GDM1 (cell line): ENCODE measurements around the gene KDSR.
A peak's percentile ranks its signal among the peaks of the same experiment; 100 is the strongest.

Experiments used
- DNase-seq: peaks from one replicate; lab custom pipeline; 2025; lab: John Stamatoyannopoulos, UW

Gene KDSR

DNA sequence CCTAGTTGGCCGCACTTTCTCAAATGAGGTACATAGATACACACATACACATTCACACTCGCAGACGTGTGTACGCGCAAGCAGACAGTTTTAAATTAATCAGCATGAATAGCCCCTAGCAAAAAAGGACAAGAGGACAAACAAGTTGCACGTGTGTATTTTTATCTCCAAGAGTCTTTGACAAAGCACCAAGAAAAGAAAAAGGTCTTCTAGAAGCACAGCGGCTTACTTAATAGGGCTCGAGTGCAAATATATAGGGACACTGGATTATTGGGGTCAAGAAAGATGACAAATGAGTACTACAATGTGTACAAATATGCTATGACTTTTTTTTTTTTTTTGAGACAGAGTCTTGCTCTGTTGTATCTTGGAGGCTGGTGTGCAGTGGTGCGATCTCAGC, 45.7 kb downstream of the KDSR start:
- DNase-seq = no peak

DNA sequence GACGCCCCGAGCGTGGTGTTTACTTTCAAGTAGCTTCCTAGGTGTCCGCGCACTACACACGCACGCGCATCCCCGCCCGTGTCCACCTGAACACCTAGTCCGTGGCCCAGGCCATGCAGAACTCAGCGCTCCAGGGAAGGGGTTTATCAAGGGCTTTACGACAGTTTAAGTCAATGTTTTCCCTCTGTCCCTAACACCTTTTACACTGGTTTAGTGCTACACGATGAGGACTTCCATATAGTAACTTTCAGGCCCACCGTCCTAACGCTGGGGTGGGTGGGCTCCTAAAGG, 46.1 kb downstream of the KDSR start:
- peak; percentile 33 for DNase-seq

DNA sequence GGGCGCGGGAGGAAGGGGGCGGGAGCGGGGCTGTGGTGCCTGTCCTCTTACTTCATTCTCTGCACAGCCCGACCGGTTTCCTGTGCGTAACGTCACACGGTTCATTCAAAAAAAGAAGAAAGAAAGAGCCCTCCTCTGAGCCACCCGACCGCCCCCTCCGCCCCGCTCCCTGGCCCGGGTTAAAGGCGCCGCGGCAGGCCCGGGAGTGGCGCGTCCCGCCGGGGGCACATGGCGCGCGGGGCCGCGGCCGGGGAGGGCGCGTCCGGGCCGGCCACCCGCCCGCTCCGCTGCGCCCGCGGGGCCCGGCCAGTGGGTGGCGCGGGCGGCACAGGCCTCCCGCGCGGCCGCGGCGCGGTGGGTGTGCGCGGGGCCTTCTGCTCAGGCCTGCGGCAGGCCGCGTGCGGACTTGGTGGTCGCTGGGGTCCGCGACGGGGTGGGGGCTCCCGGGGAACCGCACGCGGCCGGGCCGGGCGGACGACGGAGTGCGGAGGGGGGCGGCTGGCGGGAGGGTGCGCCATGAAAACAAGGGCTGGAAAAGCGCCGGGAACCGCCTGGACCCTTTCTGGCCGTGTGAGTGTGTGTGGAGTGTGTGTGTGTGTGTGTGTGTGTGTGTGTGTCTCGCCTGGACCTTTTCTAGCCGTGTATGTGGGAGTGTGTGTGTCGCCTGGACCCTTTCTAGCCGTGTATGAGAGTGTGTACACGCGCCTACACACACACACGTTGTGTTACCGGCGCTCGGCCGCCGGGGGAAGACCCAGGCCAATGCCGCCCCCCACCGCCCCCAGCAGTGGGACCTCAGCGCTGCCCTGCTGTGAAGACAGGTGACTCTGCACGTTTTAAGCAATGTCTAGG, 46.7 kb downstream of the KDSR start:
- peak; percentile 88 for DNase-seq

DNA sequence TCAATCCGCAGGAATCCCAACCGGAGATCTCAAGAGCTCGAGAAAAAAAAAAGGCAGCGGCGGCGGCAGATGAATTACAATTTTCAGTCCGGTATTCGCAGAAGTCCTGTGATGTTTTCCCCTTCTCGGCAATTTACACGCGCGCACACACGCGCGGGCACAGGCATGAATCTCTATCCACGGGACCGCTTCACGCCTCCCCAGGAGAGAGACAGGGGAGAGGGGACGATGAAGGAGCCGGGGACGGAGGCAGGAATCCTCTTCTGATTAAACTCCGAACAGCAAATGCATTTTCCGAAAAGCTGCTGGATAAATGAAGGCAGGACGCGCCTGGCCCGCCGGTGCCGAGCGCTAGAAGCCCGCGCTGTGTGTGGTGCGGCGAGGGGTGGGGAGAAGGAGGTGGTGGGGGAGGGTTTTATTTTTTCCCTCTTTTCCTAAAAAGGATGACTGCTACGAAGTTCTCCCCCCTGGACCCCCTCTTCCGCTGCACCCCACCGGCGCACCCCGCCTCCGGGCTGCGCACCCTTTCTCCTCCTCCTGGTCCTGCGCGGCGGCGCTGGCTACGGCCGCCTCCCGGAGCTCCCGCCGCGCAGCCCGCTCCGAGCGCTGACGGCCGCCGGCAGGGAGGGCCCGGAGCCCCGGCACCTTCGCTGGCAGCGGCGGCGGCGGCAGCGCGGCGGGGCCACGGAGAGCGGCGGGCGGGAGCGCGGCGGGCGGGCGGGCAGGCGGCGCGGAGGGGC, 47.5 kb downstream of the KDSR start, which contains the start of gene BCL2:
Gene BCL2 (minus strand): TSS at position 387 of the 740 bp plus-strand sequence.
- DNase-seq = peak; percentile 73

DNA sequence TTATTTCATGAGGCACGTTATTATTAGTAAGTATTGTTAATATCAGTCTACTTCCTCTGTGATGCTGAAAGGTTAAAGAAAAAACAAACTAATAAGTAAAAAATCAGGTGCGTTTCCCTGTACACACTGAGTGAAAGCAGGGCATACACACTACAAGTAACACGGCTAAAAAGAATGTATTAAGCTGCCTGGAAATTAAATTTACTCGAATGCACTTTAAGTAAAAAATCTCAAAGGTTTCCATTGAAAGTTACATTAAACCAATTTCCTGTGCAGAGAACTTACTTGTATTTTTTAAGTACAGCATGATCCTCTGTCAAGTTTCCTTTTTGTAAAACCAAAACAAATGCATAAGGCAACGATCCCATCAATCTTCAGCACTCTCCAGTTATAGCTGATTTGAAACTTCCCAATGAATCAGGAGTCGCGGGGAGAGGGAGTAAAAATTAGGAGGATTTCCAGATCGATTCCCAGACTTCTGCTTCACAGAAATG, 48.1 kb downstream of the KDSR start:
- no peak for DNase-seq

DNA sequence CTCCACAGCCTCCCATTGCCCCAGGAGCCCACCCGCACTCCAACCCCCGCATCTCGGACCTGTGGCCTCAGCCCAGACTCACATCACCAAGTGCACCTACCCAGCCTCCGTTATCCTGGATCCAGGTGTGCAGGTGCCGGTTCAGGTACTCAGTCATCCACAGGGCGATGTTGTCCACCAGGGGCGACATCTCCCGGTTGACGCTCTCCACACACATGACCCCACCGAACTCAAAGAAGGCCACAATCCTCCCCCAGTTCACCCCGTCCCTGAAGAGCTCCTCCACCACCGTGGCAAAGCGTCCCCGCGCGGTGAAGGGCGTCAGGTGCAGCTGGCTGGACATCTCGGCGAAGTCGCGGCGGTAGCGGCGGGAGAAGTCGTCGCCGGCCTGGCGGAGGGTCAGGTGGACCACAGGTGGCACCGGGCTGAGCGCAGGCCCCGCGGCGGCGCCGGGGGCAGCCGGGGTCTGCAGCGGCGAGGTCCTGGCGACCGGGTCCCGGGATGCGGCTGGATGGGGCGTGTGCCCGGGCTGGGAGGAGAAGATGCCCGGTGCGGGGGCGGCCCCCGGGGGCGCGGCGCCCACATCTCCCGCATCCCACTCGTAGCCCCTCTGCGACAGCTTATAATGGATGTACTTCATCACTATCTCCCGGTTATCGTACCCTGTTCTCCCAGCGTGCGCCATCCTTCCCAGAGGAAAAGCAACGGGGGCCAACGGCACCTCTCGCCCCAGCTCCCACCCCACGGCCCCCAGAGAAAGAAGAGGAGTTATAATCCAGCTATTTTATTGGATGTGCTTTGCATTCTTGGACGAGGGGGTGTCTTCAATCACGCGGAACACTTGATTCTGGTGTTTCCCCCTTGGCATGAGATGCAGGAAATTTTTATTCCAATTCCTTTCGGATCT, 48.8 kb downstream of the KDSR start:
- DNase-seq = peak; percentile 61

DNA sequence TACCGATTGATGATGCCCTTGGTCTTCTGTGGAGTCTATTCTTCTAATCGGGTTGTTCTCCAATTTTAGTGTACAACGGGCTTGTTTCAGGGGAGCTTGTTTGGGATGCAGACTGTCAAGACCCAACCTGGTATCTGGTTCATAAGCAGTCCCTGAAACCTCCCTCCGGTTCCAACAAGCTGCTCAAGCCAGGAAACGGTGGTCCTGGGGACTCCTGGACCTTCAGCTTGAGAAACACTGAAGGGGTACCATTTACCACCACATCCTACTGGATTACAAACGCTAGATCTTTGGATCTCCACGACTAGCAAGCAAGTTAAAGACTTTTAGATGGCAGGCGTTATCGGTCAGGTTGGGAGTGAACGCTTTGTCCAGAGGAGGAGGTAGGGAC, 49.5 kb downstream of the KDSR start:
- no peak for DNase-seq

DNA sequence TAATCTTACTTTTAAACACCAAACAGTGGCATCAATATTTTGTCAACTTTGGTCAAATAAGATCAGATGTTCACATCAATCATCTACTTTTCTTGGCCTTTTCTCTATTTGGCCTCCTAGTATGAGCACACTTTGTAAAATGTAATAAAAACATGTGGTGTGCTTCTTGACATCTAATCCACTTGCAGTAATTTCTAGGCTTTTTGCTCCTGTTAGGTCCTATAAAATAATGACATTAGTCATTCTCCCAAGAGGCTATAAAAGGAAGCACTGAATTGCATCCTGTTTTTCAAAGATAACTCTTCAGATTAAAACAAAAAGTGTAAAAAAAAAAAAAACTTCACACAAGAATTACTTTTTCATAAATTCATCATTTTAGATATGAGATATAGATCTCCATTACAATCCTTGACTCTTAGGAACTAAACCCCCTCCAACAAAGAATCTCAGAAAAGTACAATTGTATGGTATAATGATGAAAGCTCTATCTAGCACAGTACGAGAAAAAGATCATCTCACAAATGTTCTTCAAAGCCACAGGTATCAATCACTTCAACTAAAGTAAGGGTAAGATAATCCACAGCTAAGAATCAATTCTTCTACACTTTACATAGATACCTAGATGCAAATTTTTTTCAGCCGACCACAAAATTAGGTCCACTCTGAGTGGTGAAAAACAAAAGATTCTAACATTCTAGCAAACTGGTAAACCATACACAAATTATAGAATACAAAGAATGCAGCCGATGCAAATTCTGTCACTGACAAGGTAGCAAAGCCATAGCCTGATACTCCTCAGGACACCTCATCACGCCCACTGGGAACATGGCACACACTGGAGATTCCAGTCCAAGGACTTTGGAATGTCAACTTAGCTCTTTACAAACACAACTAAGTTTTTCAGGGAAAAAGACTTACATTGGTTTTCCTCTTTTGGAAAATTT, 50.1 kb downstream of the KDSR start:
- DNase-seq = no peak

DNA sequence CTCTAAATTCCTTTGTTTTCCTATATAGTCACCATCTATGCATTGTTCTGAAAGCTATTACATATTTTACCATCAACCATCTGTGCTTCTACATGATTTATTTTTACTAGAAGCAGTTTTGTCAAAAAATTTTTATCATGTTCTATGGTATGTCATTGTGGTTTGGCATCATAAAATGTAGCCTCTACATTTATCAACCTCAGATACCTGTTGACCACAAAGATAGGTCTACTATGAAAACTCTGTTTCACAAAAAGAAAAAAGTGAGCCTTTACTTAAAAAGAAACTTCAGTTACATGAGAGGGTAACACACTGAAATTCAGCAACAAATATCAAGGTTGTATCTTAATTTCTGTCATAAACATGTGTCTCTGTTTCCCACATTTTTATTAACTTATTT, 51.1 kb downstream of the KDSR start:
- DNase-seq = no peak

DNA sequence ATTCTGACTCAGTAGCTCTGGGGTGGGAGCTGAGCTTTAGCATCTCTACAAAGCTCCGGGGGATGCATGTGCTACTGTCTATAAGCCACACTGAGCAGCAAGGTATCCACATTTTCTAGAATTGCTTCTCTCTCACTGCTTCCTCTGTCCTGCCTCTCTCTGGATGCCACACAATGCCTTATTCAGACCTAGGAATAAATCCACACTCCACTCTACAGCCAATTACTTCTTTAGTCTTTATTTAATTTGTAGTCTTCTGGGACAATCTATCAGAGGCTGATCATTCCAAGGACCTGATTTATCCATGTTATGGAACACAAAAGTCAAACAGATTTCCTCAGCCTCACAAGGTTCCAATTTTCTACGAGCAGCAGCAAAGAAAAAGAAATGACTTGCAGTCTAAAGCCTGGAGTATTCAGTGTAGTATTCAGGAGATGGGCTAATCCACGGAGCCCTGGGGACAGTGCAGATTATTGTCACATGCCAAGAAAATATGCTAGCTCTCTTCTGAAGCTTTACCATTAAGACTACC, 51.8 kb downstream of the KDSR start:
- DNase-seq = no peak

DNA sequence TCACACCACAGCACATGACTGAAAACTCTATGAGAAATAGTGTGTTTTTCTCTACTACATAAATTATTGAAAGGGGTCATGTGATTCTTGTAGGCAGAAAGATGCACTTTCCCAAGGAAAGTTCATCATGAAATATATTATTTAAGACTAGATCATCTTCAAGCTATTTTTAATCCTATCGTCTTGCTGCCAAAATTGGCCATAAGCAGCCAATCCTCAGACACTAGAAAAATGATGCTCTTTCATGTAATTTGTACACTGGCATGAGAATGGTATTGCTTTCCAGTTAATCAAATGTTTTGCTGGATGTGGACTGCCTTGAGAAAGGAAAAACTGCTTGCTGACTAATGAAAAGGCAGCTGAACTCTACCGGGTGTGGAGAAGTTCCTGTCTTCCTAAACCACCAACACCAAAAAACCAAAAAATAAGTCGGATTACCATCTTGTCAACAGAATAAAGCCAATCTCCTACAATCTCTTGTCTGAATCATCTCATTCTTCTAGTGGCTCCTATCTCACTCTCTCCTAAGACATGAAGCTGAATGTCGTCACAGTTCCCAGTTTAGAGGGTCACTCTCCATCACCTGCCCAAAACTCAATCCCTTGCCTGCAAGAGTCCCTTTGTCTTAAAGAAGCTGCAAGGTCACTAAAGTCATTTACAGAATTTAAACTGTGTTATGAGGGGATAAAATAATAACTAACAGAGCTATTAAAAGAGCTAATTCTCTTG, 52.8 kb downstream of the KDSR start:
- no peak for DNase-seq

DNA sequence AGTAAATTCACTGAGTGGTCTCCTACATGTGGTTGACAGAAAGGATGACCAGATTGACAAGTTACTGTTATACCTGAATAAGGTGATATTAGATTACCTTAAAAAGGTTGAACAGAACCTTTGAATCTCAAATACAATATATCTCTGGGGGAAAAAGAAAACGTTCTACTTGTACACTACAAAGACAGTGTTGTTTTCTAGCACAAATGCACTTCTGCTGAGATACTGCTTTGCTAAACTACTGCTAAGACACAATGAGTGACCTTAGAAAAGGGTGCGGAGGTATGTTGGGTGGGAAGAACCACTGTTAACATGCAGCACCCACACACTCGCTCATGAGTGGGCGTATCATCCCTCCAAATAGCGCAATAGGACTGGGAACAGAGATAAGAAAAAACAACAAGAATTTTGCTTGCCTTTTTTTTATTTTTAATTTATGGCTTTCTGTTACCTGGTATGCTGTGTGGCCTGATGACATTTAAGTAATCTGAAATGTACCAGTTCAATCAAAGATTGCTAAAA, 53.5 kb downstream of the KDSR start:
- no peak for DNase-seq

DNA sequence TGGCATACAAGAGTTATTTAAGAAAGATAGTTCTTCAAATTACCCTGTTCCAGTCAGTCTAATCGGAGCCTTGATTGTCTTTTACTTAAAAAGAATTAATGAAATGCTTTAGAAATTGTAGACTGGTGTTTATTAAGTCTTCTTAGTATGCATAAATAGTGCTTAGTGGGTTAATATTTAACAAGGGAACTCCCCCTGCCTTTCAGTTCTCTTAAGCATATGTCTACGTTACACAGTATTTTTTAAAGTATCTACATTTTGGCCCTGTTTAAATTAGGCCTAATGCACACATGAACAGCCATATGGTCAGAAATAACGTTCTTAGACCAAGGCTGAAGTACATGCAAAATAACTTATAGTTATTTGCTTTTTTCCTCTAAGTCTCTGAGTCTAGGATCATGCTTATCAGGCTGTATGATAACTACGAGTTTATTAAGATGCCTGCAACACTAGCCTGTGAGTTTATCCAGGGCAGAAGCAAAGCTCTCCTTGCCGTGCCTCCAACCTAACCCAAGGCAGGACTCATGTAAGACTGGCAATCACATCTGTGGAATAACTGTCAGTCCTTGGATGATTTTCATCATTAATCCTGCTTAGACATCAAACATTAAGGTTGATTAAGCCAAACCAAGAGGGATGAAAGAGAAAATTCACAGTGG, 54.1 kb downstream of the KDSR start:
- DNase-seq = no peak

DNA sequence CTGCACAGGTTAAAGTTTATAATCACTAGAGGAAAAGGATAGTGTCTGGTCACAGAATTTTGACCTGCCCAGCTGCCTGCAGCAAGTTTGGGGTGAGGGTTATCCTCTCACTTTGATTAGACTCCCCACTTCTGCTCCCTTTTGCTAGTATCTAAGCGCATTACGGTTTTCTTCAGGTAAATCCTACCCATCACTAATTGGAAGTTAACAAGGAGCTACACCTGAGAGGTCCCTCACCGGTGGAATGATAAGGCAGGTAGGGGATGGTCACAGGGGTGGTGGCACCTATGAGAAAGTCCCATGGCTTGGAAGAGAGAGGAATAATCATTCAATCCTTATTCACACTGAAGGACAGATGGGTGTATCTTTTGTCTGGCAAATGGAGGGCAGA, 55.0 kb downstream of the KDSR start:
- no peak for DNase-seq

DNA sequence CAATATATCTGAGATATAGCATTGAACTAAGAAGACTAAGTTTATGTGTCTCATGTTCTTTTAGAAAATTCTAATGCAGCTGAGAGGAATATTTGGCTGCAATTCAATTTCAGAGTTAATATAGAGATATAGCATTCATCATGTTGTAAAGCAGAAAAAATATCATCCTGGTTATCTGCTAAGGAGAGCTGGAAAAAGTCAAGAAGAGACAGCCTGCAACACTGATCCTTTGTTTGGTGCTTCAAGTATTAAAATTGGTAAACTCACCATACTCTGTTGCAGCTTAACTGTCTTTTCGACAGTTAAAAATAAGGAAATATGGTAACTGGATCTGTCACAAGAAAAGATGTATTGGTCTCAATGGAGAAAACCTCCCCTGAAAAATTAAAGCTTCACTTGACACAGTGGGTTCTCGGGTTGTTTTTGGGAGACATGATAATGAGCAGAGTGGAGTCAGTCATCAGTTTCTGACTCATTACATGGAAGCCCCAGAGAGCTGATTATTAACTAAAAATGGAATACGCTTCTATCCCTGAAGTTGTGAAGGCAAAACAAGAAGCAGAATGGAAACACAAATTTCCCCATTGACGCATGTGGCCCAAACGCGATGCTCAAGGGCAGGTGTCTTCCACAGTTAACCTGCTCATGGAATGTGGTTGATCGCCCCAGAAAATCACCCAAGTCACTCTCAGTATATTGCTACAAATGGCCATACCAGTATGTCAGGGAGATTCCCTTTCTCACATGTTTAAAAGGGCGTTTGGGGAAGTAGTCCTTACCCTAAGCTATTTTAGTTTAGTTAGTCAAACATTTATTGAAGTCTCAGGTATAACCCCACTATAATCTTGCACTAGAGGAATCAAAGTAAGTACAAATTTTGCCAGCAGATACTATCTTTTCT, 55.6 kb downstream of the KDSR start:
- no peak for DNase-seq

DNA sequence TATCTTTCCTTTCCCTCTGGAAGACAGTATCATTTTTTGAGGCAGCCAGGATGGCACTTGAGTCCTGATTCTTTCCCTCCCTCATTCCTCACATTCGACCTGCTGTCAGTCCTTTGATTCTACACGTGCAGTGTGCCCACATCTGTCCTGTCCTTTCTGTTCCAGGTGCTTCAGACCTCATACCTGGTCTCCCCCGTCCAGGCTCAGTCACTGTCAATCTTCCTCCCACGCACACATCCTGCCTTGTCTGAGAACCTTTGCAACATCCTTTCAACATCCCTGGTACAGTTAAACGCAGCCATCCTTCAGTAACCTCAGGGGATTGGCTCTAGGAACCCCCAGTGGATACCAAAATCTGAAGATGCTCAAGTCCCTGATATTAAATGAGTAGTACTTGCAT, 57.6 kb downstream of the KDSR start:
- no peak for DNase-seq

DNA sequence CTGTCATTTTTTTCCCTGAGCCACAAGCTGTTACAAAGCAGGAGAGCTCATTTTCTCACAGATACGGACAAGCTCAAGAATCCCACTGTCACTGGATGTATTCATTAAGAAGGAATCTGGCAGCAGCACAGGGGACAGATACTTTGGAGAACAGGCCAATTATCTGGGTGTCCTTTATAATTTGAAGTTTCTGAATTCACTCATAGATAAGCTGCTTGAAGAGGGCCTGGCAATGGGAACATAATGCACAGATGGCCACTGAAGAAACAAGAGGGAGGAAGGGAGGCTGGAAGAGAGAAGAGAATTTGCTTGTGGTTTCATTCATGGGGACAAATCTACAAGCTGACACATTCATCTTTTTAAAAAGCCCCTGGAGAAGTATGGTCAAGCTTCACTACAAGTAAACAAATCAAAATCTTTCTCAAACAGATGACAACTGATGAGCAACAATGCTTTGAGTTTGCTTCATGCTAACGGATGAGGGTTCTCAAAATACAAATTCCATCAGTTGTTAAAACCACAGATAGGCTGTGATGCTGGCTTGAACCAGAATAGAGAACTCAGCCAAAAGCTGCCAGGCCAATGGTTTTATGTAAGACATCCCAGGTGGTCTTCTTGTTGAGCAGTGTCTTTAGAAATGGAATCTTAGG, 59.3 kb downstream of the KDSR start:
- no peak for DNase-seq
